Right lobe of liver (tissue), 6 donors: ENCODE measurements around the gene RAB3IP. TPM values are rescaled to one million over a fixed set of nuclear protein-coding genes. Genes with fewer than 3 reads are reported as not detected.

Experiments
- ATAC-seq, 4 donors: fragments of 200-7000 bp; cut with Tn5 transposase; one replicate each; pipeline ENCODE4 v1.9.1; 2020; ENCODE audit warnings: mild to moderate bottlenecking in 4 of 4, moderate library complexity in 4 of 4
- DNase-seq, 3 donors: peaks; one replicate each; pipeline ENCODE4 v3.0.0-alpha.2; 2020
- H3K27ac ChIP-seq, 3 donors: fragments of 200-600 bp; one replicate each; pipeline ENCODE4 v1.8.0; 2022
- H3K27me3 ChIP-seq, 2 donors: fragments of 200-600 bp; one replicate each; pipeline ENCODE4 v1.8.0; 2022
- H3K36me3 ChIP-seq, 4 donors: fragments of 200-600 bp; sonication (generic) in 1 of 4; one replicate each; pipeline versions ENCODE4 v1.5.1 to v1.8.0; 2017 to 2022; ENCODE audit warnings: control low read depth in 1 of 4
- H3K4me1 ChIP-seq, 4 donors: fragments of 200-600 bp; sonication (generic) in 1 of 4; one replicate each; pipeline versions ENCODE4 v1.5.1 to v1.8.0; 2017 to 2022; ENCODE audit warnings: control low read depth in 1 of 4
- H3K4me3 ChIP-seq, 3 donors: fragments of 200-600 bp; one replicate each; pipeline ENCODE4 v1.8.0; 2022
- H3K9me3 ChIP-seq, 4 donors: fragments of 200-600 bp; sonication (generic) in 1 of 4; one replicate each; pipeline versions ENCODE4 v1.5.1 to v1.8.0; 2017 to 2022; ENCODE audit warnings: control low read depth in 1 of 4
- CTCF ChIP-seq, 4 donors: fragments of 200-600 bp in 3 of 4; fragments of 450-650 bp in 1 of 4; IDR thresholded peaks; one replicate each; pipeline versions ENCODE4 v1.5.1 to v1.8.0; 2016 to 2022; ENCODE audit warnings: antibody characterized with exemption in 4 of 4, mild to moderate bottlenecking in 2 of 4
- POLR2A ChIP-seq: fragments of 450-650 bp; IDR thresholded peaks from one replicate; pipeline ENCODE4 v1.6.1; 2017; ENCODE audit warnings: antibody characterized with exemption, mild to moderate bottlenecking
- WGBS: methylation state at CpG from one replicate; pipeline ENCODE4 v1.1.6; 2018; ENCODE audit warnings: low coverage, low lambda C conversion rate; ENCODE audit not compliant: insufficient coverage; ENCODE audit errors: missing lambda C conversion rate; 5-methylcytosine and 5-hydroxymethylcytosine counted together
- intact Hi-C, 2 donors: fragments of 100-400 bp; cut with DNase I; formaldehyde crosslinking; loops; one replicate each; pipeline versions ENCODE4 v1.11.2 to v1.14.1; 2022
- total RNA-seq, 6 experiments: library from RNA; depleted of rRNA in 2 of 6; stranded (reverse); fragments of >200 nt in 2 of 6; fragmentation: NEBNext Ultra II Directional in 3 of 6; extraction: Animal tissue kit (Norgen Biotek cat#: 25700) in 3 of 6; gene quantifications; one replicate each; pipeline versions ENCODE4 v1.1.0 to v1.2.4, GENCODE V29; 2016 to 2023
- donor health status: DM: no; HTN: yes; CAD: no.
- donor health status: DM: no; HTN: no; CAD: no.
- donor health status: DM: no; HTN: no; CAD: no.
- donor health status: DM: no; HTN: yes; CAD: no.
- donor health status: DM: no; HTN: yes; CAD: no.

Gene RAB3IP
- total RNA-seq, 6 experiments from 2014 or later: 13.8 to 16.7 (median 14.5) TPM

- no peaks in the 10 kb centered on the region for H3K9me3 ChIP-seq
- ATAC-seq (no peak), DNase-seq (no peak)
- intact Hi-C loops: no loop called here
- H3K4me1 ChIP-seq: no peaks in the 10 kb centered on the region
- H3K4me3 ChIP-seq: no peak overlapping the region
- no peaks in the 10 kb centered on the region for H3K36me3 ChIP-seq
- H3K27me3 ChIP-seq: no peaks in the 10 kb centered on the region
- WGBS: 79% methylated on average over 3 of the region's 3 CpGs
- no peak overlapping the region for H3K27ac ChIP-seq
- TF ChIP-seq POLR2A: no peak
- TF ChIP-seq CTCF (IDR thresholded peaks at IDR 0.05): no peak
Observed at GRCh38 chr12:69708649-69709048, 30.0 kb upstream of the RAB3IP start.

DNA sequence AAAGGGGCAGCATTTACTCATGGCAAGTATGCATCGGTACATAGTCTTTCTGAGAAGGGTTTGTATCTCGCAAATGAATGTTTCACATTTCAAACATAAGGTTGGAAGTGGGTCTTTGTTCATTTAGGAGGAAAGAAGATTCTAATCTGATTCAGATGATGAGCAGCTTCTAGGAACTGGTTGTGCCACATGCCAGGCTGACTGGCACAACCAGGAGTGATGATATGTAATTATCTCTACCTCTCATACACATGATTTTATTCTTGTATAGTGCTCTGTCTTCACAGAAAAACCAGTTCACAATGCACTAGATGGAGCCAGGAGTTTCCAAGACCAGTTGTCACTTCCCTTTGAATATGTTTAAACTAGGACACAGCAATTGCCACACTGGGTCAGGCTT lies 25.8 kb upstream of the RAB3IP start:
- ATAC-seq (no peak), DNase-seq (no peak)
- no peak for TF ChIP-seq POLR2A
- TF ChIP-seq CTCF (IDR thresholded peaks at IDR 0.05): no peak
- H3K9me3 ChIP-seq: no peaks in the 10 kb centered on the region
- no peaks in the 10 kb centered on the region for H3K36me3 ChIP-seq
- H3K27me3 ChIP-seq: no peaks in the 10 kb centered on the region
- no peak overlapping the region for H3K4me3 ChIP-seq
- no peak overlapping the region for H3K27ac ChIP-seq
- intact Hi-C loops: no loop called here
- WGBS: 86% methylated on average over 2 of the region's 2 CpGs
- H3K4me1 ChIP-seq: no peaks in the 10 kb centered on the region

GRCh38 chr12:69714542-69714941 lies 24.1 kb upstream of the RAB3IP start:
- intact Hi-C loops: no loop called here
- ATAC-seq (no peak), DNase-seq (no peak)
- WGBS: 80% methylated on average over 3 of the region's 3 CpGs
- Histone ChIP-seq H3K9me3 (no peaks in the 10 kb centered on the region), H3K4me1 (no peaks in the 10 kb centered on the region), H3K36me3 (no peaks in the 10 kb centered on the region), H3K27ac (no peak overlapping the region), H3K27me3 (no peaks in the 10 kb centered on the region), H3K4me3 (no peak overlapping the region)
- TF ChIP-seq CTCF (IDR thresholded peaks at IDR 0.05): no peak
- no peak for TF ChIP-seq POLR2A

DNA sequence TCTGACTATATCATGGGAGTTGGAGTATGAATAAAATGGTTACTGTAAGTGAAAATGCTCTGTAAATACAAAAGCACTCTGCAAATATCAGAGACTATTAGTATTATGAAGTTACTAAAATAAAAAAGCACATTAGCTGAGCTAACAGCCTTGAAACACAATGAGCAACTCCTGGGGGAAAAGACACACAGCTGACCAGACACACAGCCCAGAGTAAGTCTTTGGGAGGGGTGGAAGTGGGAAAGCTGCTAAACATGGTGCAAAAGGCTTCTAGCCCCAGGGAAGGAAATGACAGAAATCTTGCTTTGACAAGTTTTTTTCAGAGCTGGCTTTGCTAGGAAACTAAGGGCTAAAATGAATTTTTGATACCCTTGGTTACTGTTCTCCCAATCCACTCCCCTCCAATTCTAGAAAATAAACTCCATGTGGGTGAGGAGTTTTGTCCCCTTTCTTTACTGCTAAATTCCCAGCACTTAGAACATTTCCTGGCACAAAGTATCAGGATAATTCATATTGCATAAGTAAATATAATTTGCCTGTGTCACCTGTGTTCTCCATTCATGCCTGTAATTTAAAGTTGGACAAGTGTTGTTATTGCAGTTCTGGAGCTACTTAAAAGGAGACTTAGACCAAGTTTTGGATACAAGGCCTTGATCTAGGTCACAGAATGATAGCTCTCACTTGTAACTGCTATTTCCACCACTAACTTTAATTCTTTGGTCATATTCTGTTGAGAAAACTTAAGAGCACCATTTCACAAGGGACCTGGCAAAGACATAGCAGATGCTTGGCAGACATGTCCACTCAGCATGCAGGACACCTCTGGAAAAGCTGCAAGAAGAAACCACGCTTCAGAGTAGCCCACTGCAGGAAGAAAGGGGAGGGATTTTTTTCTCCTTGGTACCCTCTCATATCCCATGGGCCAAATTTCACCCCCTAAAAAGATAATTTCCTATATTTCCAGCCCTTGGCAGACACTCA lies 19.0 kb upstream of the RAB3IP start:
- Histone ChIP-seq H3K9me3 (no peaks in the 10 kb centered on the region), H3K27ac (no peak overlapping the region), H3K4me1 (no peaks in the 10 kb centered on the region), H3K4me3 (no peak overlapping the region), H3K36me3 (no peaks in the 10 kb centered on the region), H3K27me3 (no peaks in the 10 kb centered on the region)
- DNase-seq (no peak), ATAC-seq (no peak)
- TF ChIP-seq POLR2A (no peak), CTCF (IDR thresholded peaks at IDR 0.05) (no peak)
- WGBS: 80% methylated on average over 1 of the region's 1 CpG
- intact Hi-C loops: no loop called here
